Calu3 (cell line): ENCODE results near the gene QKI. TPM values are rescaled to one million over a fixed set of nuclear protein-coding genes. Genes with fewer than 3 reads are reported as not detected.
A peak's percentile ranks its signal among the peaks of the same experiment; 100 is the strongest.

Source experiments
- BruUV-seq: library from RNA; stranded (reverse); fragments of 400-500 nt; replicated peaks from 2 replicates; lab custom pipeline; 2021; lab: Mats Ljungman, UMichigan
- CTCF ChIA-PET: fragments of 300-600 bp; sonication (Branson Sonifier 250); formaldehyde crosslinking; loops from one replicate; lab custom pipeline; 2022; ENCODE audit warnings: antibody characterized with exemption; lab: Charles Lee
- DNase-seq: peaks from one replicate; pipeline ENCODE4 v3.0.0; 2022
- H3K27ac Mint-ChIP-seq: one replicate; pipeline ENCODE4 v1.8.0; 2022; ENCODE audit warnings: mixed read lengths; ENCODE audit not compliant: unreplicated experiment
- H3K27me3 Mint-ChIP-seq: one replicate; pipeline ENCODE4 v1.8.0; 2022; ENCODE audit warnings: mixed read lengths; ENCODE audit not compliant: unreplicated experiment
- H3K36me3 Mint-ChIP-seq: one replicate; pipeline ENCODE4 v1.8.0; 2022; ENCODE audit warnings: mild to moderate bottlenecking, moderate library complexity, mixed read lengths; ENCODE audit not compliant: insufficient read depth, unreplicated experiment
- H3K4me1 Mint-ChIP-seq: one replicate; pipeline ENCODE4 v1.8.0; 2022; ENCODE audit warnings: mild to moderate bottlenecking, low read depth, mixed read lengths; ENCODE audit not compliant: unreplicated experiment
- H3K4me3 Mint-ChIP-seq: one replicate; pipeline ENCODE4 v1.8.0; 2022; ENCODE audit warnings: mild to moderate bottlenecking, low read depth, moderate library complexity, mixed read lengths; ENCODE audit not compliant: unreplicated experiment
- H3K9me3 Mint-ChIP-seq: one replicate; pipeline ENCODE4 v1.8.0; 2022; ENCODE audit warnings: low read depth, mixed read lengths; ENCODE audit not compliant: unreplicated experiment
- intact Hi-C: fragments of 100-400 bp; cut with micrococcal nuclease; formaldehyde crosslinking; loops from one replicate; pipeline ENCODE4 v1.10.0; 2022; ENCODE audit not compliant: unreplicated experiment
- total RNA-seq: library from RNA; stranded (reverse); gene quantifications from 2 replicates; pipeline ENCODE4 v1.2.3, GENCODE V29; 2022
- TF ChIP-seq, protein P1 (sequence below): fragments of 200-600 bp; IDR thresholded peaks from one replicate; pipeline ENCODE4 v1.8.0; 2022; ENCODE audit warnings: antibody characterized with exemption; ENCODE audit not compliant: unreplicated experiment

The QKI gene
- total RNA-seq, 1 experiment from 2014 or later = 131 TPM

DNA sequence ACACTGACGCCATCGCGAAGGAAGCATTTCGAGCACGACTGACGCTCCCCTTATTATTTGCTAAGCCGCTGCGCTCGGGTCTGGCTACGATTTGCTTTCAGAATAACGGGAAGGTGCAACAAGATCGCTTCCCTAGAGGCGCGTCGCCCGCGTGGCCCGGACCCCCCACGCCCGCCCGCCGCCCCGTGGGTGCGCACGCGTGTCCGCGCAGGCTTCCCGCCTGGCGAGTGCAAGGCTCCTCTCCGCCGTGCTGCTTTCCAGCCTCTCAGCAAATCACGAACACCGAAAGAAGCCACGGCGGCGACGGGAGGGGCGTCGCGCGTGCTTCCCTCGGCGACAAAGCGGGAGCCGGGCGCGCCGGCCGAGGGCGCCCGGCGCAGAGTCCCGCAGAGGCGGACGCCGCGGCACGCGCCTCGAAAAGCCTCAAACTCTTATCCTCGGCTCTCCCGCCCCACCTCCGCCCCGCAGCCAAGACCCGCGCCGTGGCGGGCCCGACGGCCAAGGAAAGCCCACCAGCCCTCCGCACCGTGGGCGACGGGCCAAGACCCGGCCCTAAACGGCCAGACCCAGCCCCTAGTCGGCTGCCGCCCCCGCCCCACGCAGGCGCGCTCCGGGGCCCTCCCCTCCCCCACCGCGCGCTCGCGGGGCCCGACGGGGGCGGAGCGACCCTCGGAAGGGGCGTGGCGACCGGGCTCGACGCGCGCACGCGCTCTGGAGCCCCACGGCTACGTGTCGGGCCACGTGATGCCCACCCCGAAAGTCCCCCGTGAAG lies 987 bp upstream of the QKI start:
- CTCF ChIA-PET = interaction anchor here (2.7 kb wide), 1 partner anchor 13 kb away, joined by 6 read pairs; no protein-coding TSS in a partner anchor
- H3K36me3 Mint-ChIP-seq = peaks cover 58% of the 10 kb centered on the region
- H3K9me3 Mint-ChIP-seq = no peaks in the 10 kb centered on the region
- peak overlapping the region; percentile 99 for H3K27ac Mint-ChIP-seq
- H3K4me3 Mint-ChIP-seq = peak overlapping the region; percentile 83
- H3K27me3 Mint-ChIP-seq = no peaks in the 10 kb centered on the region
- TF ChIP-seq, protein P1, sequence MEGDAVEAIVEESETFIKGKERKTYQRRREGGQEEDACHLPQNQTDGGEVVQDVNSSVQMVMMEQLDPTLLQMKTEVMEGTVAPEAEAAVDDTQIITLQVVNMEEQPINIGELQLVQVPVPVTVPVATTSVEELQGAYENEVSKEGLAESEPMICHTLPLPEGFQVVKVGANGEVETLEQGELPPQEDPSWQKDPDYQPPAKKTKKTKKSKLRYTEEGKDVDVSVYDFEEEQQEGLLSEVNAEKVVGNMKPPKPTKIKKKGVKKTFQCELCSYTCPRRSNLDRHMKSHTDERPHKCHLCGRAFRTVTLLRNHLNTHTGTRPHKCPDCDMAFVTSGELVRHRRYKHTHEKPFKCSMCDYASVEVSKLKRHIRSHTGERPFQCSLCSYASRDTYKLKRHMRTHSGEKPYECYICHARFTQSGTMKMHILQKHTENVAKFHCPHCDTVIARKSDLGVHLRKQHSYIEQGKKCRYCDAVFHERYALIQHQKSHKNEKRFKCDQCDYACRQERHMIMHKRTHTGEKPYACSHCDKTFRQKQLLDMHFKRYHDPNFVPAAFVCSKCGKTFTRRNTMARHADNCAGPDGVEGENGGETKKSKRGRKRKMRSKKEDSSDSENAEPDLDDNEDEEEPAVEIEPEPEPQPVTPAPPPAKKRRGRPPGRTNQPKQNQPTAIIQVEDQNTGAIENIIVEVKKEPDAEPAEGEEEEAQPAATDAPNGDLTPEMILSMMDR = no peak
- peaks cover 14% of the 10 kb centered on the region for H3K4me1 Mint-ChIP-seq
- intact Hi-C loops = loop anchor here (2.0 kb wide), 2 partner anchors 21 to 89 kb away; no protein-coding TSS in a partner anchor
- DNase-seq = peak; percentile 92
- BruUV-seq = no TSS peak

DNA sequence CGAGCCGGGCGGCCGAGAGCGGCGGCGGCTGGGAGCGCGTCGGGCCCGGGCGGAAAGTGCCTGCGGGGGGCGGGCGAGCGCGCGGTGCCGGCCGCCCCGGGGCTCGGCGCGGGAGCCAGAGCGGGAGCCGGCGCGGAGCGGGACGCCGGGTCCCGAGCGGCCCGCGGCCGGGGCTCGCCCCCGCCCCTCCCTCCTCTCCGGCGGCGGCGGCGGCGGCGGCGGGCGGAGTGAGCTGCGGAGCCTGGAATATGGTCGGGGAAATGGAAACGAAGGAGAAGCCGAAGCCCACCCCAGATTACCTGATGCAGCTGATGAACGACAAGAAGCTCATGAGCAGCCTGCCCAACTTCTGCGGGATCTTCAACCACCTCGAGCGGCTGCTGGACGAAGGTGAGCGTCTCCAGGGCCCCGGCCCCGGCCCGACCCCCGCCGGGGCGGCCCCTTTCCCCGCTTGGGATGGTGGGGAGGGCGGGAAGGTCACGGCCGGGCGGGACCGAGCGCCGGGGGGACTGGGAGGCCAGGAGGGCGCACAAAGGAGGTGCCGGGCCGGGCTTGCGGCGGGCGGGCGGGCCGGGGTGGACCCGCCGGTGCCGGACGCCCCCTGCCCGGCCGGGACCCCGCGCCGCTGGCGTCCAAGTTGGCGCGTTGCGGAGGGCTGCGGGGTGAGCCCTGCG lies 565 bp downstream of the QKI start:
- CTCF ChIA-PET = interaction anchor here (0.7 kb wide), 1 partner anchor 193 kb away, joined by 6 read pairs; no protein-coding TSS in a partner anchor
- Mint-ChIP-seq H3K4me1 (peaks cover 26% of the 10 kb centered on the region), H3K27me3 (no peaks in the 10 kb centered on the region), H3K9me3 (no peaks in the 10 kb centered on the region), H3K4me3 (peak overlapping the region; percentile 83), H3K27ac (peak overlapping the region; percentile 70), H3K36me3 (peaks cover 68% of the 10 kb centered on the region)
- BruUV-seq = no TSS peak
- DNase-seq = no peak
- TF ChIP-seq, protein P1 = no peak
- intact Hi-C loops = loop anchor here (5.0 kb wide), 2 partner anchors 97 to 558 kb away; no protein-coding TSS in a partner anchor

DNA sequence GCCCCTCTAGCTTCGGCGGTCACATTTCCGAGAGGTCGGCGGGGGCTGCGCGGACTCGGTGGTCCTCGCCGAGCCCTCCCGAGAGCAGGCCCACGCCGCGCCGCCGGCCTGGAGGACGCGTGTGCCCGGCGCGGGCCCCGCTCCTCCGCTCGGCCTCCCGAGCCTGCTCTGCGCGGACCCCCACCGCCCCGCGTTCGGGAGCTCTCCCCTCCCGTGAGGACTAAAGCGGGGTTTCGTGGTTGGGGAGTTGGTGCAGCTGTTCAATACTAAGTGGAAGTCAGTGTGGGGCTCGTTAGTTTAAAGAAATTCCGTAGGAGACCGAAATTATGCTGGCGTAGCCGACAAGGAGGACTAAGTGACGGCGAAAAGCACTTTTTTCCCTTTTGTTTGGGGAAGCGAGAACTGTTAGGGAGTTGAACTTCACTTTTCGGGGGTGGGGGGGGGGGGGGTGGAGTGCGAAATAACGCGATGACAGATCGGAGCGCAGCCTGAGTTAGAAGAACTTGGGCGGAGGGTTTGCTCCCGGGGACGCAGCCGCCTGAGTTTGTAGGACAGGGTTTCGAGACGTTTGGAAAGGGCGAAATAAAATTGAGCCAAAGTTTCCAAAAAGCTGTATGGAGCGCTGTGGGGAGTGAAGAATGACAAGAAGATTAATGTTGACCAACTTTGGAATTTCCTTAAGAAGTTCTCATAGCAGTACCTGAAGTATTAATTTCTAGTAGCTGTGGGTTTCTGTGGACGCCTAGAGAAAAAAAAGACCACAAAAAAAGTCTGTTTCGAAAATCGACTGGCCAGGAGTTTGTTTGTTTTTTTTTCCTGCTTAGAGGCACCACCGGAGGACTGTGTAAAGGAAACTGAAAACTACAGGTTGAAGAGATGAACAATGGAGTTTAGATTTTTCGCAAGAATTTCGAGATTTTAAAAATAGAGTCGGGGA lies 1.4 kb downstream of the QKI start:
- Mint-ChIP-seq H3K4me3 (peak overlapping the region; percentile 83), H3K9me3 (no peaks in the 10 kb centered on the region), H3K36me3 (peaks cover 70% of the 10 kb centered on the region), H3K27ac (peak overlapping the region; percentile 92), H3K27me3 (no peaks in the 10 kb centered on the region), H3K4me1 (peaks cover 28% of the 10 kb centered on the region)
- no TSS peak for BruUV-seq
- no peak for DNase-seq
- CTCF ChIA-PET = interaction anchor here (0.7 to 1.0 kb wide), 3 partner anchors 193 to 1581 kb away, joined by 3 to 6 read pairs (median 4); no protein-coding TSS in a partner anchor
- intact Hi-C loops = loop anchor here (2.0 to 5.0 kb wide), 4 partner anchors 96 to 559 kb away; no protein-coding TSS in a partner anchor
- TF ChIP-seq, protein P1 = no peak
